CD4-positive, CD25-positive, alpha-beta regulatory T cell (primary cell): Measurements from ENCODE around the gene KANSL3. TPM values are rescaled to one million over a fixed set of nuclear protein-coding genes. Genes with fewer than 3 reads are reported as not detected.
A peak's percentile ranks its signal among the peaks of the same experiment; 100 is the strongest.

Source experiments
- ATAC-seq, 2 donors: fragments of 150-1000 bp; cut with Tn5 transposase; one replicate each; pipeline ENCODE4 v1.10.0; 2021; ENCODE audit warnings: low read depth in 2 of 2, moderate number of reproducible peaks in 2 of 2, moderate library complexity in 1 of 2
- DNase-seq, 3 donors: peaks; one replicate each; pipeline versions ENCODE4 v3.0.0 to v3.0.0-alpha.2; 2012 to 2022; ENCODE audit warnings: mixed read lengths in 1 of 3
- H3K27ac ChIP-seq: one replicate; pipeline ENCODE4 v1.7.0; 2013; ENCODE audit warnings: mild to moderate bottlenecking, low read length; ENCODE audit not compliant: insufficient read depth, poor library complexity, severe bottlenecking
- H3K27me3 ChIP-seq: one replicate; pipeline ENCODE4 v1.7.0; 2013; ENCODE audit warnings: low read length; ENCODE audit not compliant: control insufficient read depth, insufficient read depth
- H3K36me3 ChIP-seq: one replicate; pipeline ENCODE4 v1.7.0; 2013; ENCODE audit warnings: mild to moderate bottlenecking, low read length, moderate library complexity; ENCODE audit not compliant: control insufficient read depth, insufficient read depth
- H3K4me1 ChIP-seq: 2 replicates; pipeline ENCODE4 v1.7.0; 2013; ENCODE audit warnings: mild to moderate bottlenecking, low read length; ENCODE audit not compliant: insufficient read depth, control insufficient read depth, poor library complexity, severe bottlenecking
- H3K4me3 ChIP-seq: one replicate; pipeline ENCODE4 v1.7.0; 2013; ENCODE audit warnings: low read depth, mild to moderate bottlenecking, low read length, moderate library complexity
- H3K9me3 ChIP-seq, 2 experiments: 1 replicate in 1 of 2; 2 replicates in 1 of 2; pipeline ENCODE4 v1.7.0; 2013; ENCODE audit warnings: low read length in 2 of 2, mild to moderate bottlenecking in 1 of 2, moderate library complexity in 1 of 2; ENCODE audit not compliant: control insufficient read depth in 2 of 2
- H3K27ac Mint-ChIP-seq, 3 donors: one replicate each; pipeline ENCODE4 v1.8.0; 2020 to 2022; ENCODE audit warnings: mild to moderate bottlenecking in 3 of 3, mixed read lengths in 3 of 3, moderate library complexity in 2 of 3
- H3K27me3 Mint-ChIP-seq: one replicate; pipeline ENCODE4 v1.8.0; 2022; ENCODE audit warnings: mild to moderate bottlenecking, mixed read lengths
- H3K36me3 Mint-ChIP-seq: one replicate; pipeline ENCODE4 v1.8.0; 2020; ENCODE audit warnings: mixed read lengths
- H3K4me1 Mint-ChIP-seq, 4 donors: one replicate each; pipeline ENCODE4 v1.8.0; 2020 to 2022; ENCODE audit warnings: mixed read lengths in 4 of 4, mild to moderate bottlenecking in 1 of 4
- H3K4me3 Mint-ChIP-seq, 4 donors: one replicate each; pipeline ENCODE4 v1.8.0; 2020 to 2022; ENCODE audit warnings: mild to moderate bottlenecking in 4 of 4, mixed read lengths in 4 of 4, moderate library complexity in 3 of 4
- H3K9me3 Mint-ChIP-seq, 7 donors: one replicate each; pipeline ENCODE4 v1.8.0; 2020 to 2022; ENCODE audit warnings: mixed read lengths in 7 of 7, mild to moderate bottlenecking in 3 of 7, moderate library complexity in 2 of 7
- polyA plus RNA-seq, 4 donors: library from polyadenylated mRNA; unstranded; fragments of 300-500 nt; fragmentation: Illumina TruSeq; gene quantifications; one replicate each; pipeline ENCODE4 v1.2.3, GENCODE V29; 2021
- total RNA-seq: library from RNA; stranded (reverse); gene quantifications from one replicate; pipeline ENCODE4 v1.2.3, GENCODE V29; 2022

KANSL3 gene
- total and polyA plus RNA-seq, 5 donors from 2014 or later = 11.2 to 55.6 (median 13.8) TPM

GRCh38 chr2:96633641-96634040 is 4.5 kb downstream of the KANSL3 start:
- no peaks in the 10 kb centered on the region for H3K27me3 ChIP-seq
- no peak for DNase-seq
- H3K27me3 Mint-ChIP-seq = peaks cover 3% of the 10 kb centered on the region
- H3K4me1 Mint-ChIP-seq = peaks cover 18 to 73% (median 51%) of the 10 kb centered on the region in 4 donors
- H3K9me3 Mint-ChIP-seq = no peaks in the 10 kb centered on the region
- peaks cover 39% of the 10 kb centered on the region for H3K4me1 ChIP-seq
- H3K4me3 ChIP-seq = no peak overlapping the region
- no peak overlapping the region for H3K27ac ChIP-seq
- ATAC-seq = no peak
- H3K36me3 ChIP-seq = peaks cover 53% of the 10 kb centered on the region
- peak overlapping the region in 1 of 4 donors; percentile 21 for H3K4me3 Mint-ChIP-seq
- H3K36me3 Mint-ChIP-seq = peaks cover 36% of the 10 kb centered on the region
- no peaks in the 10 kb centered on the region for H3K9me3 ChIP-seq
- no peak overlapping the region for H3K27ac Mint-ChIP-seq

GRCh38 chr2:96631804-96632435 is 6.2 kb downstream of the KANSL3 start:
- Histone ChIP-seq H3K4me1 (peaks cover 27% of the 10 kb centered on the region), H3K27me3 (no peaks in the 10 kb centered on the region), H3K4me3 (no peak overlapping the region), H3K9me3 (no peaks in the 10 kb centered on the region), H3K36me3 (peaks cover 62% of the 10 kb centered on the region), H3K27ac (no peak overlapping the region)
- H3K9me3 Mint-ChIP-seq = no peaks in the 10 kb centered on the region
- H3K36me3 Mint-ChIP-seq = peaks cover 36% of the 10 kb centered on the region
- peaks cover 24 to 70% (median 52%) of the 10 kb centered on the region in 4 donors for H3K4me1 Mint-ChIP-seq
- no peaks in the 10 kb centered on the region for H3K27me3 Mint-ChIP-seq
- peak overlapping the region in 1 of 4 donors; percentile 25 for H3K4me3 Mint-ChIP-seq
- DNase-seq (no peak), ATAC-seq (no peak)
- no peak overlapping the region for H3K27ac Mint-ChIP-seq

DNA sequence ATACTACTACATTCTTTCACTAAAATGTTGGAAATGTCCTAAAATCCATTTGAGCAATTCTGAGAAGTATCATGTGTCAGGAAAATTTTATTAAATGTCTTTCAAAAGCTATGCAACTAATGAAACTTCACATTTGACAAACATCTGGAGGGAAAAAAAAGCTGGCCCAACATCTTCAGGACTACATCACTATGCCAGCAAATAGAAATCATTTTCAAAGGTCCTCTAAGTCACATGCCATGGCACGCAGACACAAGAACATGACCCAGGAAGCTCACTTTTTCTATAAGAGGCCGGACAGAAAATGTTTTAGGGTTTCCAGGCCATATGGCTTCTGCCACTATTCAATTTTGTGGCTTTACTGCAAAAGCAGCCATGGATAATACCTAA is 11.6 kb downstream of the KANSL3 start:
- H3K9me3 Mint-ChIP-seq = no peaks in the 10 kb centered on the region
- Histone ChIP-seq H3K4me1 (peaks cover 4% of the 10 kb centered on the region), H3K4me3 (no peak overlapping the region), H3K9me3 (no peaks in the 10 kb centered on the region), H3K27me3 (no peaks in the 10 kb centered on the region), H3K36me3 (peaks cover 44% of the 10 kb centered on the region), H3K27ac (no peak overlapping the region)
- H3K4me3 Mint-ChIP-seq = no peak overlapping the region
- no peak for DNase-seq
- ATAC-seq = no peak
- peak overlapping the region in 1 of 3 donors; percentile 43 for H3K27ac Mint-ChIP-seq
- peaks cover 22% of the 10 kb centered on the region for H3K36me3 Mint-ChIP-seq
- H3K27me3 Mint-ChIP-seq = no peaks in the 10 kb centered on the region
- H3K4me1 Mint-ChIP-seq = peaks cover 16 to 58% (median 44%) of the 10 kb centered on the region in 4 donors

DNA sequence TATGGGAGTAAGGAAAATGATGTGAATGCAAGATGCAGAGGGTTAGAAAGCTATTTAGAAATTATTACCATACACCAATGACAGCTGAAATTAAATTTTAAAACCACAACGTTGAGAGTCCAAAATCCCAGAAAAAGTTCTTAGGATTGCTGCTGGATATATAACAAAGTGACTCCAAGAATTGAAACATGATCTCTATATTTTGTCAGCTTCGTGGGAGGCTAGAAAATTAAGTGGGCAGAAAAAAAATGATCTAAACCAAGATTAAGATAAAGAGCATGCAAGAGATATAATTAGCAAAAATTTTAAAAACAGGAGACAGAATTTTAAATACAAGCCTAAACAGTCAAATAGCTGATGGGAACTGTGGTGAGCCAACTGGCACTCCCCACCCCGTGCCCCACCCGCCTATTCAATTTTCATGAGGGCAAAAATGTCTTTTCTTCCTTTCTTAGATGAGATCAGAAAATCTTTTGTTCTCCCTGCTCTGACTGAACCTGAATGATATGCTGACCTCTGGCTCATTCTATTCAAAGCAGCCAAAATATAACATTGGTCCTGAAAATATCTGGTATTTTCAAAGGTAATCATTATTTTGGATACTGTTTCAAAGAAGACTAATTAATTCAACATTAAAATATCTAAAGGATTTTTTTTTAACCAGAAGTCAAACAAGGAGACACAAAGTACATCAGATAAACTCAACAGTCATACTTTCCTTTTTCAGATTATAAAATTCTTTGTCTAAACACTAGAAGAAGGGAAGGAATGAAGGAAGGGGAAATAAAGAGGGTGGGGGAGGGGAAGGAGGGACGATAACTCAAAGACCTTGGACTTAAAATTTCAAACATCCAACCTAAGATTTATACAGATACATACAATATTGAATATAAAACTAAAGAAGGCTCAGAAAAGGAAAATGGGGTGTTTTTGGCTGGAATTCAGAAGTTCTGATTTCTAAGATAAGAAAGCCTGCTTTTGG is 12.2 kb downstream of the KANSL3 start:
- Mint-ChIP-seq H3K9me3 (no peaks in the 10 kb centered on the region), H3K36me3 (peaks cover 17% of the 10 kb centered on the region), H3K4me3 (no peak overlapping the region), H3K27ac (peak overlapping the region in 2 of 3 donors; percentile 56 to 64), H3K27me3 (no peaks in the 10 kb centered on the region), H3K4me1 (peaks cover 16 to 56% (median 42%) of the 10 kb centered on the region in 4 donors)
- Histone ChIP-seq H3K36me3 (peaks cover 37% of the 10 kb centered on the region), H3K4me1 (peaks cover 4% of the 10 kb centered on the region), H3K27me3 (no peaks in the 10 kb centered on the region), H3K9me3 (no peaks in the 10 kb centered on the region), H3K4me3 (no peak overlapping the region), H3K27ac (no peak overlapping the region)
- no peak for DNase-seq
- ATAC-seq = no peak

GRCh38 chr2:96623116-96623515 is 15.0 kb downstream of the KANSL3 start:
- no peak overlapping the region for H3K4me3 Mint-ChIP-seq
- Histone ChIP-seq H3K36me3 (peaks cover 32% of the 10 kb centered on the region), H3K27ac (no peak overlapping the region), H3K4me3 (no peak overlapping the region), H3K9me3 (no peaks in the 10 kb centered on the region), H3K4me1 (peaks cover 4% of the 10 kb centered on the region), H3K27me3 (no peaks in the 10 kb centered on the region)
- no peaks in the 10 kb centered on the region for H3K27me3 Mint-ChIP-seq
- H3K36me3 Mint-ChIP-seq = peaks cover 8% of the 10 kb centered on the region
- no peak for DNase-seq
- H3K9me3 Mint-ChIP-seq = no peaks in the 10 kb centered on the region
- ATAC-seq = no peak
- peak overlapping the region in 1 of 3 donors; percentile 89 for H3K27ac Mint-ChIP-seq
- peaks cover 21 to 42% (median 35%) of the 10 kb centered on the region in 4 donors for H3K4me1 Mint-ChIP-seq

DNA sequence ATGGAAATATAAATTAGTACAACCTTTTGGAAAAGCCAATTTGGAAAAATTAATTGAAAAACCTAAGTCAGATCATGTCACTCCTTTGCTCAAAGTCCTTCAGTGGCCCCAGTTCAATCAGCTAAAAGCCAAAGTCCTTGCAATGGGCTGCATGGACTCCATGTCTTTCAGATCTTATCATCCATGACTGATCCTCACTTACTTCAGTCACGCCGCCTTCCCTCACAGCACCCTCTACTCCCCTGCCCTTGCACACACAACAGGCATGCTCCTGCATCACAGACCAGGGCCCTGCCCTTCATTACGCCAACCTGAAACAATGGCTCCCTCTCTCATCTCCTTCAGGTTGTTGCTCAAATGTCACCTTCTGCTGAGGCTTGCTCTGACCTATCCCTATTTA is 15.6 kb downstream of the KANSL3 start:
- DNase-seq (no peak), ATAC-seq (no peak)
- peaks cover 4% of the 10 kb centered on the region for H3K4me1 ChIP-seq
- no peak overlapping the region for H3K27ac ChIP-seq
- peaks cover 16 to 39% (median 31%) of the 10 kb centered on the region in 4 donors for H3K4me1 Mint-ChIP-seq
- no peak overlapping the region for H3K4me3 ChIP-seq
- peaks cover 27% of the 10 kb centered on the region for H3K36me3 ChIP-seq
- H3K36me3 Mint-ChIP-seq = peaks cover 8% of the 10 kb centered on the region
- H3K27ac Mint-ChIP-seq = peak overlapping the region in 1 of 3 donors; percentile 89
- no peaks in the 10 kb centered on the region for H3K27me3 ChIP-seq
- H3K4me3 Mint-ChIP-seq = no peak overlapping the region
- H3K27me3 Mint-ChIP-seq = no peaks in the 10 kb centered on the region
- no peaks in the 10 kb centered on the region for H3K9me3 ChIP-seq
- no peaks in the 10 kb centered on the region for H3K9me3 Mint-ChIP-seq

- peaks cover 27 to 34% (median 31%) of the 10 kb centered on the region in 4 donors for H3K4me1 Mint-ChIP-seq
- no peaks in the 10 kb centered on the region for H3K9me3 Mint-ChIP-seq
These were observed 19.4 kb downstream of the KANSL3 start for GRCh38 chr2:96618596-96619283.

More at GRCh38 chr2:96618596-96619283, 19.4 kb downstream of the KANSL3 start:
- DNase-seq = no peak
- Histone ChIP-seq H3K4me3 (no peak overlapping the region), H3K9me3 (no peaks in the 10 kb centered on the region), H3K27ac (no peak overlapping the region), H3K36me3 (peaks cover 35% of the 10 kb centered on the region), H3K27me3 (no peaks in the 10 kb centered on the region), H3K4me1 (peaks cover 9% of the 10 kb centered on the region)
- Mint-ChIP-seq H3K4me3 (no peak overlapping the region), H3K27ac (peak overlapping the region in 1 of 3 donors; percentile 36), H3K27me3 (no peaks in the 10 kb centered on the region), H3K36me3 (peaks cover 12% of the 10 kb centered on the region)
- ATAC-seq = no peak
